Suprapubic skin (tissue), 4 donors: Measurements from ENCODE around the gene SOS1. TPM values are rescaled to one million over a fixed set of nuclear protein-coding genes. Genes with fewer than 3 reads are reported as not detected.
"Not testable (repeated sequence)": the region's sequence is repeated elsewhere in the genome, so short reads cannot be mapped to it uniquely, and the experiment has no call there.

Source experiments
- DNase-seq, 2 donors: peaks; one replicate each; pipeline ENCODE4 v3.0.0-alpha.2; 2019; ENCODE audit warnings: low spot score in 2 of 2
- H3K27ac ChIP-seq: fragments of 200-600 bp; sonication (generic); one replicate; pipeline ENCODE4 v1.5.1; 2019
- H3K27me3 ChIP-seq: fragments of 200-600 bp; sonication (generic); one replicate; pipeline ENCODE4 v1.5.1; 2019
- H3K36me3 ChIP-seq: fragments of 200-600 bp; sonication (generic); one replicate; pipeline ENCODE4 v1.5.1; 2019
- H3K4me1 ChIP-seq: fragments of 200-600 bp; sonication (generic); one replicate; pipeline ENCODE4 v1.5.1; 2019
- H3K4me3 ChIP-seq: fragments of 200-600 bp; sonication (generic); one replicate; pipeline ENCODE4 v1.5.1; 2019; ENCODE audit warnings: mild to moderate bottlenecking
- H3K9me3 ChIP-seq: fragments of 200-600 bp; sonication (generic); one replicate; pipeline ENCODE4 v1.5.1; 2019
- EP300 ChIP-seq: sonication (generic); formaldehyde crosslinking; IDR thresholded peaks from one replicate; pipeline ENCODE4 v1.6.1; 2017; ENCODE audit warnings: antibody characterized with exemption
- POLR2A ChIP-seq, 2 donors: fragments of 450-650 bp; IDR thresholded peaks; one replicate each; pipeline ENCODE4 v1.6.1; 2017; ENCODE audit warnings: antibody characterized with exemption in 2 of 2, mild to moderate bottlenecking in 2 of 2, moderate library complexity in 2 of 2
- POLR2AphosphoS5 ChIP-seq, 3 donors: sonication (generic); formaldehyde crosslinking; IDR thresholded peaks; one replicate each; pipeline ENCODE4 v1.6.1; 2017; ENCODE audit warnings: antibody characterized with exemption in 3 of 3
- WGBS: methylation state at CpG from one replicate; pipeline ENCODE4 v1.1.5; 2018; 5-methylcytosine and 5-hydroxymethylcytosine counted together
- total RNA-seq, 4 donors: library from RNA; depleted of rRNA; stranded (reverse); fragments of >200 nt; gene quantifications; one replicate each; pipeline ENCODE4 v1.1.0, GENCODE V29; 2016
- TF ChIP-seq, protein P1 (sequence below), 2 donors: fragments of 200-600 bp in 1 of 2; fragments of 450-650 bp in 1 of 2; sonication (generic) in 1 of 2; IDR thresholded peaks; one replicate each; pipeline ENCODE4 v1.5.1; 2016 to 2019; ENCODE audit warnings: antibody characterized with exemption in 2 of 2, mild to moderate bottlenecking in 1 of 2, moderate library complexity in 1 of 2

Gene SOS1
- total RNA-seq, 4 donors from 2014 or later, result 18.3 to 38.3 (median 27.7) TPM

DNA sequence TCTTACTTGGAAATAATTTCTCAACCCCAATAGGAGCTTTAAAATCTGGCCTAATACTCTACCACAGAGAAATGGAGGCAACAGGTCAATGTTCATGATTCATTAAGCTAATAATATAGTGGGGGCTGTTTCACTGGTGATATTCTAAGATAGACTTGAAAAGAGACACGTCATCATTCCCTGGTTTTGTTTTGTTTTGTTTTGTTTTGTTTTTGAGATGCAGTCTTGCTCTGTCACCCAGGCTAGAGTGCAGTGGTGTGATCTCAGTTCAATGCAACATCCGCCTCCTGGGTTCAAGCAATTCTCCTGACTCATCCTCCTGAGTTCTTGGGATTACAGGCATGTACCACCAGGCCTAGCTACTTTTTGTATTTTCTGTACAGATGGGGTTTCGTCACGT, 37.5 kb upstream of the SOS1 start:
- Histone ChIP-seq H3K4me3 (no peak overlapping the region), H3K27me3 (no peaks in the 10 kb centered on the region), H3K36me3 (no peaks in the 10 kb centered on the region), H3K27ac (no peak overlapping the region), H3K9me3 (no peaks in the 10 kb centered on the region), H3K4me1 (no peaks in the 10 kb centered on the region)
- 92% methylated on average over 4 of the region's 4 CpGs for WGBS
- TF ChIP-seq, protein P1, sequence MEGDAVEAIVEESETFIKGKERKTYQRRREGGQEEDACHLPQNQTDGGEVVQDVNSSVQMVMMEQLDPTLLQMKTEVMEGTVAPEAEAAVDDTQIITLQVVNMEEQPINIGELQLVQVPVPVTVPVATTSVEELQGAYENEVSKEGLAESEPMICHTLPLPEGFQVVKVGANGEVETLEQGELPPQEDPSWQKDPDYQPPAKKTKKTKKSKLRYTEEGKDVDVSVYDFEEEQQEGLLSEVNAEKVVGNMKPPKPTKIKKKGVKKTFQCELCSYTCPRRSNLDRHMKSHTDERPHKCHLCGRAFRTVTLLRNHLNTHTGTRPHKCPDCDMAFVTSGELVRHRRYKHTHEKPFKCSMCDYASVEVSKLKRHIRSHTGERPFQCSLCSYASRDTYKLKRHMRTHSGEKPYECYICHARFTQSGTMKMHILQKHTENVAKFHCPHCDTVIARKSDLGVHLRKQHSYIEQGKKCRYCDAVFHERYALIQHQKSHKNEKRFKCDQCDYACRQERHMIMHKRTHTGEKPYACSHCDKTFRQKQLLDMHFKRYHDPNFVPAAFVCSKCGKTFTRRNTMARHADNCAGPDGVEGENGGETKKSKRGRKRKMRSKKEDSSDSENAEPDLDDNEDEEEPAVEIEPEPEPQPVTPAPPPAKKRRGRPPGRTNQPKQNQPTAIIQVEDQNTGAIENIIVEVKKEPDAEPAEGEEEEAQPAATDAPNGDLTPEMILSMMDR (IDR thresholded peaks at IDR 0.05), result no peak
- TF ChIP-seq POLR2A (IDR thresholded peaks at IDR 0.05), result no peak
- TF ChIP-seq POLR2AphosphoS5 (IDR thresholded peaks at IDR 0.05), result no peak
- TF ChIP-seq EP300, result no peak
- DNase-seq, result no peak

DNA sequence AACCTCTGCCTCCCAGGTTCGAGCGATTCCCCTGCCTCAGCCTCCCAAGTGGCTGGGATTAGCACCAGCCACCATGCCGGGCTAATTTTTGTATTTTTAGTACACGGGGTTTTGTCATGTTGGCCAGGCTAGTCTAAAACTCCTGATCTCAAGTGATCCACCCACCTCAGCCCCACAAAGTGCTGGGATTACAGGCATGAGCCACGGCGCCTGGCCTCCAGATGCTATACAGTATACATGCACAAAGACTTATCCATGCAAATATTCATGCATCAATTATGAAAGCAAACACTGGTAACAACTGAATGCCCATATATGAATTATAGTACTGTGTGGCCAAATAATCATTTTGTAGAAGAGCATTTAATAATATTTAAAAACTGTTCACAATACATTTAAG, 36.0 kb upstream of the SOS1 start:
- 75% methylated on average over 6 of the region's 6 CpGs for WGBS
- H3K27ac ChIP-seq, result no peak overlapping the region
- no peak overlapping the region for H3K4me3 ChIP-seq
- H3K9me3 ChIP-seq, result no peaks in the 10 kb centered on the region
- TF ChIP-seq POLR2A (IDR thresholded peaks at IDR 0.05) (no peak), EP300 (no peak), POLR2AphosphoS5 (IDR thresholded peaks at IDR 0.05) (no peak)
- TF ChIP-seq, protein P1 (IDR thresholded peaks at IDR 0.05), result no peak
- H3K27me3 ChIP-seq, result no peaks in the 10 kb centered on the region
- H3K4me1 ChIP-seq, result no peaks in the 10 kb centered on the region
- DNase-seq, result no peak
- no peaks in the 10 kb centered on the region for H3K36me3 ChIP-seq

DNA sequence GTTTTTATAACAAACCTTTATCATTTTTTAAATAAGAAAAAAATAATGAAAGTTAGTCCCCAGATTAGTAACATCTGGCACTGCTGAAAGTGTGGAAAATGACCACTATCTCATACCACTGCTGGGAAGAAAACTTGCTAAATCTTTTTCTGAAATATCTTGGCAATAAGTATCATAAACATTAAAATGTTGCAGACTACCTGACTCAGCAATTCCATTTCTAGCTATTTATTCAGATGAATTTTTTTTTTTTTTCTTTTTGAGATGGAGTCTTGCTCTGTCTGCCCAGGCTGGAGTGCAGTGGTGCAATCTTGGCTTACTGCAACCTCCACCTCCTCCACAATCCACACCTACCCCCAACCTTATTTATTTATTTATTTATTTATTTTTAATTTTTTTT, 35.3 kb upstream of the SOS1 start:
- Histone ChIP-seq H3K4me3 (no peak overlapping the region), H3K27ac (no peak overlapping the region), H3K4me1 (no peaks in the 10 kb centered on the region), H3K36me3 (no peaks in the 10 kb centered on the region), H3K9me3 (no peaks in the 10 kb centered on the region), H3K27me3 (no peaks in the 10 kb centered on the region)
- TF ChIP-seq POLR2A (IDR thresholded peaks at IDR 0.05) (no peak), EP300 (no peak)
- no peak for DNase-seq

DNA sequence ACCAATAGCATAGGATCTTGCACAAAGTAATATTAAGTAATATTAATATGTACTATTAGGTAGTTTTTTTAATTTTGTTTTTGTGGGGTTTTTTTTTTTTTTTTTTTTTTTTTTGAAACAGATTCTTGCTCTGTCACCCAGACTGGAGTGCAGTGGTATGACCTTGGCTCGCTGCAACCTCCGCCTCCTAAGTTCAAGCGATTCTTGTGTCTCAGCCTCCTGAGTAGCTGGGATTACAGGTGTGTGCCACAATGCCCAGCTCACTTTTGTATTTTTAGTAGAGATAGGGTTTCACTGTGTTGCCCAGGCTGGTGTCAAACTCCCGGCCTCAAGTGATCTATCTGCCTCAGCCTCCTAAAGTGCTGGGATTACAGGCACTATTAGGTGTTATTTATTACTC, 34.7 kb upstream of the SOS1 start:
- H3K27me3 ChIP-seq, H3K4me3 ChIP-seq, H3K4me1 ChIP-seq, H3K27ac ChIP-seq, H3K36me3 ChIP-seq, DNase-seq, H3K9me3 ChIP-seq: not testable (repeated sequence)
- WGBS, result 84% methylated on average over 4 of the region's 4 CpGs

DNA sequence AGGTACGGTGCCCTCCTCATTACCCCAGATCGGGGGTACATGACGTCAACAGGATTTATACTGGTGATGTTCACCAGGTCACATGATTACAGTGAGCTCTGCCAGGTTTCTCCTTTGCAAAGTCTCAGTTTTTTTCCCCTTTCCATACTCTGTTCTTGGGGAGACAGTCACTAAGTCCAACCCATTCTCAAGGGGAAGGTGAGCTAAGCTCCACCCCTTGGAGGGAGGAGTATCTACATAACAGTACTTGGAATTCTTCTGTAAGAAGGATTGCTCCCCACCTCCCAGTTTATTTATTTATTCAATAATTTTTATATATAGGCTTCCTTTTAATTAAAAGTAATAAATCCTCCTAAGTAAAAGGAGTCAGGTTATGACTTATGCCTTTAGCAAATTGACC, 34.1 kb upstream of the SOS1 start:
- no peaks in the 10 kb centered on the region for H3K36me3 ChIP-seq

DNA sequence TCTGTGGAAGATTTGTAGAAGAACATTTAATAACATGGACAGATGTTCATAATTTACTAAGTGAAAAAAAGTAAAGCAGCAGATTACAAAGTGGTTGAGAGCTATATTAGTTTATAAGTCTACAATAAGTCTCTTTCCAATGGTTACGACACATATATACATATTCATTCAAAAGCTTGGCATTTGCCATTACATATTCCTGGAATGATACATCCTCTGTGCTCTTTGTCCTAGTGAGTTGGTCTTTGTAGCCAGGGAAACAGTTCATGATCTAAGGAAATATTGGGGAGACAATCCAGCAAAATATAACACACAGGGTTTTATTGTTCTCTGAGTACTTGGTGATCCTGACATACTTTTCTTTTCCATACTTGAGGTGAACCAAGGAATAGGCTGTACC, 32.5 kb upstream of the SOS1 start:
- no peaks in the 10 kb centered on the region for H3K27me3 ChIP-seq
- DNase-seq, result no peak
- H3K4me1 ChIP-seq, result no peaks in the 10 kb centered on the region
- H3K36me3 ChIP-seq, result no peaks in the 10 kb centered on the region
- no peaks in the 10 kb centered on the region for H3K9me3 ChIP-seq
- H3K27ac ChIP-seq, result no peak overlapping the region
- 63% methylated on average over 1 of the region's 1 CpG for WGBS
- TF ChIP-seq POLR2AphosphoS5 (IDR thresholded peaks at IDR 0.05) (no peak), POLR2A (IDR thresholded peaks at IDR 0.05) (no peak), EP300 (no peak)
- TF ChIP-seq, protein P1 (IDR thresholded peaks at IDR 0.05), result no peak
- H3K4me3 ChIP-seq, result no peak overlapping the region

More for the DNA sequence above, 34.1 kb upstream of the SOS1 start:
- H3K9me3 ChIP-seq, result no peaks in the 10 kb centered on the region
- TF ChIP-seq POLR2AphosphoS5 (IDR thresholded peaks at IDR 0.05), result no peak
- TF ChIP-seq POLR2A (IDR thresholded peaks at IDR 0.05), result no peak
- no peak for TF ChIP-seq EP300
- TF ChIP-seq, protein P1 (IDR thresholded peaks at IDR 0.05), result no peak
- 77% methylated on average over 3 of the region's 3 CpGs for WGBS
- H3K27me3 ChIP-seq, result no peaks in the 10 kb centered on the region
- H3K27ac ChIP-seq, result no peak overlapping the region
- DNase-seq, result no peak
- H3K4me1 ChIP-seq, result no peaks in the 10 kb centered on the region
- no peak overlapping the region for H3K4me3 ChIP-seq
